Skeletal muscle tissue (tissue), 4 donors: ENCODE results near the gene RELCH. TPM values are rescaled to one million over a fixed set of nuclear protein-coding genes. Genes with fewer than 3 reads are reported as not detected.

Experiments used
- H3K27ac ChIP-seq: one replicate; pipeline ENCODE4 v1.7.0; 2013; ENCODE audit warnings: mild to moderate bottlenecking, low read depth, low read length, inconsistent platforms
- H3K27me3 ChIP-seq, 3 donors: one replicate each; pipeline ENCODE4 v1.7.0; 2013; ENCODE audit warnings: low read length in 3 of 3; ENCODE audit not compliant: control insufficient read depth in 3 of 3, insufficient read depth in 3 of 3
- H3K36me3 ChIP-seq, 3 donors: one replicate each; pipeline ENCODE4 v1.7.0; 2013; ENCODE audit warnings: low read length in 3 of 3; ENCODE audit not compliant: control insufficient read depth in 3 of 3, insufficient read depth in 3 of 3
- H3K4me1 ChIP-seq, 3 donors: one replicate each; pipeline ENCODE4 v1.7.0; 2013; ENCODE audit warnings: low read length in 3 of 3, mild to moderate bottlenecking in 3 of 3; ENCODE audit not compliant: control insufficient read depth in 3 of 3, insufficient read depth in 3 of 3
- H3K4me3 ChIP-seq, 3 donors: one replicate each; pipeline ENCODE4 v1.7.0; 2013; ENCODE audit warnings: low read length in 3 of 3
- H3K9ac ChIP-seq, 3 donors: one replicate each; pipeline ENCODE4 v1.7.0; 2013; ENCODE audit warnings: low read length in 3 of 3, mild to moderate bottlenecking in 3 of 3, moderate library complexity in 2 of 3, low read depth in 1 of 3
- H3K9me3 ChIP-seq, 3 donors: one replicate each; pipeline ENCODE4 v1.7.0; 2013; ENCODE audit warnings: low read length in 3 of 3; ENCODE audit not compliant: control insufficient read depth in 3 of 3
- total RNA-seq: library from RNA; depleted of rRNA; stranded (reverse); fragments of >200 nt; gene quantifications from one replicate; pipeline ENCODE4 v1.2.3, GENCODE V29; 2014
- donor health status: Osteomylitis.

The RELCH gene
- total RNA-seq, 1 donor from 2014 or later: 30.3 TPM

GRCh38 chr18:62245177-62245576 is 58.1 kb downstream of the RELCH start:
- Histone ChIP-seq H3K27me3 (no peaks in the 10 kb centered on the region), H3K9me3 (no peaks in the 10 kb centered on the region), H3K9ac (no peak overlapping the region), H3K27ac (no peak overlapping the region), H3K4me3 (no peak overlapping the region), H3K4me1 (no peaks in the 10 kb centered on the region), H3K36me3 (peaks cover 0 to 8% (median 2%) of the 10 kb centered on the region in 3 donors)

GRCh38 chr18:62245699-62246098 is 58.6 kb downstream of the RELCH start:
- H3K4me1 ChIP-seq: no peaks in the 10 kb centered on the region
- H3K4me3 ChIP-seq: no peak overlapping the region
- H3K27me3 ChIP-seq: no peaks in the 10 kb centered on the region
- H3K27ac ChIP-seq: no peak overlapping the region
- H3K9me3 ChIP-seq: no peaks in the 10 kb centered on the region
- H3K9ac ChIP-seq: no peak overlapping the region
- H3K36me3 ChIP-seq: peaks cover 0 to 8% (median 2%) of the 10 kb centered on the region in 3 donors

- no peaks in the 10 kb centered on the region for H3K27me3 ChIP-seq
- no peak overlapping the region for H3K27ac ChIP-seq
- no peak overlapping the region for H3K9ac ChIP-seq
- H3K4me1 ChIP-seq: no peaks in the 10 kb centered on the region
- peaks cover 0 to 6% (median 2%) of the 10 kb centered on the region in 3 donors for H3K36me3 ChIP-seq
- H3K4me3 ChIP-seq: no peak overlapping the region
- H3K9me3 ChIP-seq: no peaks in the 10 kb centered on the region
These were observed 61.3 kb downstream of the RELCH start for GRCh38 chr18:62248313-62248712.

DNA sequence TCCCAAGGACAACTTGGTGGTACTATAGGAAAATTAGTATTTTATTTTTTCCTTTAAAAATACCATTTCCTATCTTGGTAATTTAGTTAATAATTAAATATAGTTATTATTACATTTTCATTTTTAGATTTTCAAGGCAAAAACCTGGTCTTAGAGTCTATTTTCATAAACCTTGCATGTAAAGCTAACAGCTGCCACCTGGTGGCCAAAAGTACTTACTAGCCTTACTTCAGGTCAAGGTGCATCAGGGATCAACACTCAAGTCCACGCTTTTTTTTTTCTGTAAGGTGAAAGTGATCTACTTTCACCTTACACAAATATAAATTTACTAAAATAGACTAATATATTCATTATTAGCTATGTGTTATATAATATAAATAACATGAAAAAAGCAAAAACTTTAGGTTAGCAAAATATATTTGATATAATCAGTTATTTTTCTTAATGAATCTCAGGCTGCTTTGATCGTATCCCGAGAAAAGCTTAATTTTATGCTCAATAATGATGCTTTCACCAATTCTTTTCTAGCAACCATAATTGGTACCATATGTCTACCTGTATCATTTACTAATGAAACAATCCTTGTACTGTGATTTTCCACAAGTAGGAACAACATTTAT is 62.5 kb downstream of the RELCH start:
- Histone ChIP-seq H3K4me1 (no peaks in the 10 kb centered on the region), H3K36me3 (peaks cover 0 to 6% (median 2%) of the 10 kb centered on the region in 3 donors), H3K27me3 (no peaks in the 10 kb centered on the region), H3K27ac (no peak overlapping the region), H3K9me3 (no peaks in the 10 kb centered on the region), H3K9ac (no peak overlapping the region), H3K4me3 (no peak overlapping the region)

- H3K9me3 ChIP-seq: no peaks in the 10 kb centered on the region
- no peak overlapping the region for H3K9ac ChIP-seq
- no peaks in the 10 kb centered on the region for H3K4me1 ChIP-seq
- peaks cover 0 to 6% (median 2%) of the 10 kb centered on the region in 3 donors for H3K36me3 ChIP-seq
- no peaks in the 10 kb centered on the region for H3K27me3 ChIP-seq
- H3K27ac ChIP-seq: no peak overlapping the region
- no peak overlapping the region for H3K4me3 ChIP-seq
These were observed 63.4 kb downstream of the RELCH start for GRCh38 chr18:62250475-62250874.

DNA sequence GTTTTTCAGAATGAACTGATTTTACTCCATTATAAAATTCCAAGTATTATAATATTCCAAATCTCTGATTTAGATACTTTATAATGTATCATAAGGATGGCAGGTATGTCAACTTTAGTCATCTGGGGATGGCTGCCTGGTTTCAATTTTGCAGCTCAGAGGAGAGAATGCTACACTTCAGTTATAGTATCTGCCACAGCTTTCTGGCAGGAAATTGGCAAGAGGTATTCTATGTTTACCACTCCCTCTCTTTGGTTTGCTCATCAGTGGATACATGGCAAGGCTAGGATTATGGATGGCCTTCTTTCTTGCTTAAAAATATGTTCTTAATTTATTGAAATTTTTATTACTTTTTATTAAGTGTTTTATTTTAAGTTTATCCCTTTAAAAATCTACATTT is 71.0 kb downstream of the RELCH start:
- H3K27ac ChIP-seq: no peak overlapping the region
- H3K4me1 ChIP-seq: no peaks in the 10 kb centered on the region
- no peak overlapping the region for H3K9ac ChIP-seq
- H3K4me3 ChIP-seq: no peak overlapping the region
- peaks cover 10 to 45% (median 37%) of the 10 kb centered on the region in 3 donors for H3K36me3 ChIP-seq
- H3K27me3 ChIP-seq: no peaks in the 10 kb centered on the region
- no peaks in the 10 kb centered on the region for H3K9me3 ChIP-seq

GRCh38 chr18:62258616-62259015 is 71.6 kb downstream of the RELCH start:
- Histone ChIP-seq H3K27me3 (no peaks in the 10 kb centered on the region), H3K27ac (no peak overlapping the region), H3K4me3 (no peak overlapping the region), H3K9ac (no peak overlapping the region), H3K9me3 (no peaks in the 10 kb centered on the region), H3K36me3 (peaks cover 10 to 47% (median 39%) of the 10 kb centered on the region in 3 donors), H3K4me1 (no peaks in the 10 kb centered on the region)

DNA sequence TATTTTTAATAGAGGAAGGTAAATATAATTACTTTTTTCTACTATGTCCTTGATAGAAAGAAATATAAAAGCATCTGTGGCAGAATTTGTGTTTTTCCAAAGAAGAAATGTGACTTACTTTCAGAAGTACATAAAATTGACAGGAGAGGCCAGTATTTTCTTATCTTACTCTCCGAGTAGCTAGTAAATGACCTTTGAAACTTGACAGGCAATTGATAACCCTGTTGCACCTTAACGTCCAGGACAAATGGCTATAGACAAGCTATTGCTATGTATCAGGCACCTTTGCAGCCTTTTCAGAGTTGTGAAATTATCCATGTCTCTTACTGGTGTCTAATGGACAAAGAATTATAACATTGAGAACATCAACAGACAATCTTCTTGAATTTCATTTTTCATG is 75.0 kb downstream of the RELCH start:
- H3K27ac ChIP-seq: no peak overlapping the region
- no peak overlapping the region for H3K4me3 ChIP-seq
- H3K9me3 ChIP-seq: no peaks in the 10 kb centered on the region
- no peaks in the 10 kb centered on the region for H3K27me3 ChIP-seq
- H3K9ac ChIP-seq: no peak overlapping the region
- peaks cover 12 to 48% (median 46%) of the 10 kb centered on the region in 3 donors for H3K36me3 ChIP-seq
- H3K4me1 ChIP-seq: no peaks in the 10 kb centered on the region

- Histone ChIP-seq H3K9ac (no peak overlapping the region), H3K27me3 (no peaks in the 10 kb centered on the region), H3K4me3 (no peak overlapping the region), H3K9me3 (no peaks in the 10 kb centered on the region), H3K27ac (no peak overlapping the region), H3K4me1 (no peaks in the 10 kb centered on the region), H3K36me3 (peaks cover 7 to 40% (median 32%) of the 10 kb centered on the region in 3 donors)
These were observed 77.9 kb downstream of the RELCH start for GRCh38 chr18:62264984-62265383.

- H3K36me3 ChIP-seq: peaks cover 0 to 10% (median 5%) of the 10 kb centered on the region in 3 donors
- no peaks in the 10 kb centered on the region for H3K9me3 ChIP-seq
- H3K4me1 ChIP-seq: no peaks in the 10 kb centered on the region
- no peak overlapping the region for H3K27ac ChIP-seq
- no peak overlapping the region for H3K4me3 ChIP-seq
- no peaks in the 10 kb centered on the region for H3K27me3 ChIP-seq
- H3K9ac ChIP-seq: no peak overlapping the region
These were observed 90.0 kb downstream of the RELCH start for GRCh38 chr18:62277045-62277444.
